T-cell (primary cell): ENCODE results near the gene IYD. TPM values are rescaled to one million over a fixed set of nuclear protein-coding genes. Genes with fewer than 3 reads are reported as not detected.

Experiments
- ATAC-seq, 4 experiments: fragments of 200-7000 bp in 3 of 4; fragments of 150-1000 bp in 1 of 4; cut with Tn5 transposase; replicated peaks in 1 of 4; 1 replicate in 3 of 4; 2 replicates in 1 of 4; pipeline ENCODE4 v1.10.0; 2021; ENCODE audit warnings: moderate library complexity in 3 of 4, mild to moderate bottlenecking in 2 of 4, moderate number of reproducible peaks in 1 of 4
- CTCF ChIA-PET, 2 donors: fragments of 300-600 bp; sonication (Branson Sonifier 250); formaldehyde crosslinking; loops; one replicate each; lab custom pipeline; 2022; ENCODE audit warnings: antibody characterized with exemption in 2 of 2; lab: Charles Lee
- POLR2A ChIA-PET, 2 donors: fragments of 300-600 bp; sonication (Branson Sonifier 250); formaldehyde crosslinking; loops; one replicate each; lab custom pipeline; 2022; ENCODE audit warnings: antibody characterized with exemption in 2 of 2; lab: Charles Lee
- DNase-seq, 35 experiments: peaks; one replicate each; pipeline versions ENCODE4 v3.0.0 to v3.0.0-alpha.2; 2013 to 2023
- H3K27ac ChIP-seq: one replicate; pipeline ENCODE4 v1.5.1; 2013; ENCODE audit warnings: low read length
- H3K27me3 ChIP-seq, 2 experiments: replicated peaks in 1 of 2; 1 replicate in 1 of 2; 2 replicates in 1 of 2; pipeline versions ENCODE4 v1.6.1 to v1.7.0; 2013; ENCODE audit warnings: low read length in 1 of 2, mixed read lengths in 1 of 2; ENCODE audit not compliant: control insufficient read depth in 2 of 2, insufficient read depth in 2 of 2; ENCODE audit errors: extremely low read depth in 1 of 2
- H3K36me3 ChIP-seq, 2 donors: 1 replicate in 1 of 2; 2 replicates in 1 of 2; pipeline versions ENCODE4 v1.6.1 to v1.7.0; 2013; ENCODE audit warnings: low read length in 1 of 2; ENCODE audit not compliant: control insufficient read depth in 2 of 2, insufficient read depth in 1 of 2; ENCODE audit errors: extremely low read depth in 1 of 2
- H3K4me1 ChIP-seq, 2 experiments: 1 replicate in 1 of 2; 2 replicates in 1 of 2; pipeline versions ENCODE4 v1.6.1 to v1.7.0; 2013; ENCODE audit warnings: low read length in 2 of 2, mixed read lengths in 1 of 2; ENCODE audit not compliant: insufficient read depth in 2 of 2, control insufficient read depth in 1 of 2; ENCODE audit errors: extremely low read depth in 1 of 2
- H3K4me3 ChIP-seq, 2 donors: 1 replicate in 1 of 2; 2 replicates in 1 of 2; pipeline versions ENCODE4 v1.5.1 to v1.7.0; 2013; ENCODE audit warnings: mild to moderate bottlenecking in 2 of 2, low read length in 1 of 2, moderate library complexity in 1 of 2; ENCODE audit not compliant: control insufficient read depth in 1 of 2; ENCODE audit errors: extremely low read depth in 1 of 2
- H3K9me3 ChIP-seq: 2 replicates; pipeline ENCODE4 v1.7.0; 2013
- H3K27ac Mint-ChIP-seq, 2 donors: one replicate each; pipeline ENCODE4 v1.8.0; 2020 to 2021; ENCODE audit warnings: mild to moderate bottlenecking in 2 of 2, mixed read lengths in 2 of 2
- H3K27me3 Mint-ChIP-seq, 2 donors: one replicate each; pipeline ENCODE4 v1.8.0; 2021 to 2022; ENCODE audit warnings: mixed read lengths in 2 of 2
- H3K36me3 Mint-ChIP-seq: one replicate; pipeline ENCODE4 v1.8.0; 2021; ENCODE audit warnings: mixed read lengths
- H3K4me1 Mint-ChIP-seq, 3 donors: one replicate each; pipeline ENCODE4 v1.8.0; 2020 to 2022; ENCODE audit warnings: mixed read lengths in 3 of 3, mild to moderate bottlenecking in 1 of 3
- H3K4me3 Mint-ChIP-seq, 3 donors: one replicate each; pipeline ENCODE4 v1.8.0; 2020 to 2022; ENCODE audit warnings: mild to moderate bottlenecking in 3 of 3, mixed read lengths in 3 of 3, moderate library complexity in 3 of 3
- H3K9me3 Mint-ChIP-seq, 3 donors: one replicate each; pipeline ENCODE4 v1.8.0; 2020 to 2022; ENCODE audit warnings: mixed read lengths in 3 of 3
- WGBS: methylation state at CpG from one replicate; pipeline ENCODE4 v1.1.5; 2013; ENCODE audit warnings: missing lambda C conversion rate; ENCODE audit not compliant: insufficient coverage; 5-methylcytosine and 5-hydroxymethylcytosine counted together
- total RNA-seq, 35 experiments: library from RNA in 6 of 35; stranded (reverse) in 6 of 35; fragments of 120-200 nt in 1 of 35; gene quantifications; one replicate each; pipeline versions ENCODE4 v1.2.1 to v1.2.4 and lab custom pipeline; 2013 to 2026

IYD gene
- total RNA-seq, 5 donors from 2014 or later (not counting 1 experiment from before 2014, with no cell fraction given), result not detected

- H3K36me3 Mint-ChIP-seq, result no peaks in the 10 kb centered on the region
- no peak overlapping the region for H3K27ac Mint-ChIP-seq
- DNase-seq (no peak), ATAC-seq (no peak)
- Histone ChIP-seq H3K4me3 (no peak overlapping the region), H3K27ac (no peak overlapping the region), H3K4me1 (no peaks in the 10 kb centered on the region), H3K36me3 (no peaks in the 10 kb centered on the region), H3K27me3 (peaks cover 0 to 6% of the 10 kb centered on the region in 2 experiments), H3K9me3 (no peaks in the 10 kb centered on the region)
- no peaks in the 10 kb centered on the region for H3K4me1 Mint-ChIP-seq
- no peak overlapping the region for H3K4me3 Mint-ChIP-seq
- peaks cover 7% of the 10 kb centered on the region in 2 donors for H3K27me3 Mint-ChIP-seq
- H3K9me3 Mint-ChIP-seq, result no peaks in the 10 kb centered on the region
- POLR2A ChIA-PET, result no interaction called here
- no CpG with 5 or more reads among the region's 2 CpGs for WGBS
- CTCF ChIA-PET, result no interaction called here
Observed at GRCh38 chr6:150346346-150346745, 22.5 kb upstream of the IYD start.

- Histone ChIP-seq H3K27me3 (peaks cover 0 to 6% of the 10 kb centered on the region in 2 experiments), H3K4me1 (no peaks in the 10 kb centered on the region), H3K4me3 (no peak overlapping the region), H3K27ac (no peak overlapping the region), H3K9me3 (no peaks in the 10 kb centered on the region), H3K36me3 (no peaks in the 10 kb centered on the region)
- DNase-seq (no peak), ATAC-seq (no peak)
- ChIA-PET POLR2A (no interaction called here), CTCF (no interaction called here)
- Mint-ChIP-seq H3K36me3 (no peaks in the 10 kb centered on the region), H3K9me3 (no peaks in the 10 kb centered on the region), H3K27ac (no peak overlapping the region), H3K27me3 (peaks cover 3 to 6% of the 10 kb centered on the region in 2 donors), H3K4me3 (no peak overlapping the region), H3K4me1 (no peaks in the 10 kb centered on the region)
- WGBS, result 79% methylated on average over 2 of the region's 5 CpGs
Observed at GRCh38 chr6:150347845-150348244, 21.0 kb upstream of the IYD start.

GRCh38 chr6:150349546-150349945, 19.3 kb upstream of the IYD start:
- H3K27ac Mint-ChIP-seq, result no peak overlapping the region
- no peak for ATAC-seq
- CTCF ChIA-PET, result interaction anchor here in 1 of 2 donors (0.6 kb wide), 1 partner anchor 17 kb away, joined by 3 read pairs; no protein-coding TSS in a partner anchor

DNA sequence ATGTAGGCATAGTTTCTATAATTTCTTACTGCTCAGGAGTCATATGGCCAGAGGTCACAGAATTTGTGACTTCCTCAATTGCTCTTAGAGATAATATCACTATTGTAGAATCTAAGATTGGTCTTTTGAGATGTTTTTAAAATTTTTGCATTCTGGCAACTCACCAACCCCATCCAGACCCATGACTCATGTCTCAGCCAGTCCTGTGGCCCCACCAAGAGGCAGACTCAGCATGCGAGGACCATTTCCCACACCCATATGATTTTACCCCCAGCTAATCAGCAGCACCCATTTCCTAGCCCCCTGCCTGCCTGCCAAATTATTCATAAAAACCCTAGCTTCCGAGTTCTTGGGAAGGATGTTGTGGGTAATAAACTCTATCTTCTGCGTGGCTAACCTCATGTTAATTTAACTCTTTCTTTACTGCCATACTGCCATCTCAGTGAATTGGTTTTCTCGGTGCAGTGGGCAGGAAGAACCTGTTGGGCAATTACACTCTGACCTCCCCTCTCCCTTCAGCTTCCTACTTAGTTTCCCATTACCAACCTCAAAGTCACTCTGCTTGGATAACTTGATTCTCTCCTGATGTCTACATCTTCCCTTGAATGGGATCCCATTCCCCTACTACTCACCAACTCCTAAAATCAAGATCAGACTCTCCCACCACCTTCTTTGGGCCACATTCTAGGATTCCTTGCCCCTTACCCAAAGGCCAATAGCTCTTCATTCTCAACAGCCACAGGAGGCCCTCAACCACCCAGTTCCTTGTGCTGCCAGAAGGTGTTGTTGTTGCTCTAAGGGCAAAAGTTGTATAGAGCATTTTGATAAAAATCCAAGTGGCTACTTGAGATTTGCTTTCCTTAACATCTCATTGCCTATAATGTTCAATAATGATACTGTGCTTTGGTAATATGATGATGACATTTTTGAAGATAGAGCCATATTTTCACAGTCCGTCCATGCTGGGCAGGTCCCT, 16.2 kb upstream of the IYD start:
- POLR2A ChIA-PET, result no interaction called here
- 25% methylated on average over 1 of the region's 5 CpGs for WGBS

More at GRCh38 chr6:150349546-150349945, 19.3 kb upstream of the IYD start:
- Mint-ChIP-seq H3K4me3 (no peak overlapping the region), H3K27me3 (peaks cover 3 to 4% of the 10 kb centered on the region in 2 donors), H3K4me1 (no peaks in the 10 kb centered on the region), H3K36me3 (no peaks in the 10 kb centered on the region), H3K9me3 (no peaks in the 10 kb centered on the region)
- no peak overlapping the region for H3K4me3 ChIP-seq
- H3K27me3 ChIP-seq, result peaks cover 0 to 6% of the 10 kb centered on the region in 2 experiments
- POLR2A ChIA-PET, result no interaction called here
- DNase-seq, result no peak
- no peaks in the 10 kb centered on the region for H3K9me3 ChIP-seq
- no peaks in the 10 kb centered on the region for H3K4me1 ChIP-seq
- H3K27ac ChIP-seq, result no peak overlapping the region
- no peaks in the 10 kb centered on the region for H3K36me3 ChIP-seq
- WGBS, result no CpG with 5 or more reads among the region's 4 CpGs

DNA sequence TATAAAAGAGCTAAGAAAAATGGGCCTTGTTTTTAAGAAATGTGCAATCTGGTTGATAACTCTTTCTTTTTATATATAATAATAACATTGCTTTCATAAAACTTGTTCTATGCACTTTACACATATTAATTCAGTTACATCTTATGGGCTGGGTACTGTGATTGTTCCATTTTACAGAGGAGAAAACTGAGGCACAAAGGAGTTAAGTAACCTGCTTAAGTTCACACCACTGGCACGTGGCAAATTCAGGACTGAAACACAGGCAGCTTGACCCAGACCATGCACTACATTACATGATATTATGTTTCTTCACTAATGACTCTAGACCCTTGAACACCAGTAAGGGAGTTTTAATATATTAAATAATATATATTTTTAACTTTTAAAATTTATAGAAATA, 15.4 kb upstream of the IYD start:
- no peak overlapping the region for H3K27ac ChIP-seq
- no peaks in the 10 kb centered on the region for H3K9me3 Mint-ChIP-seq
- no peak for DNase-seq
- ATAC-seq, result no peak
- H3K4me3 Mint-ChIP-seq, result no peak overlapping the region
- no peaks in the 10 kb centered on the region for H3K9me3 ChIP-seq
- H3K27me3 ChIP-seq, result peaks cover 0 to 10% of the 10 kb centered on the region in 2 experiments
- CTCF ChIA-PET, result no interaction called here
- H3K4me1 ChIP-seq, result no peaks in the 10 kb centered on the region
- no peaks in the 10 kb centered on the region for H3K36me3 ChIP-seq
- no peak overlapping the region for H3K27ac Mint-ChIP-seq
- WGBS, result no CpG with 5 or more reads among the region's 1 CpG
- POLR2A ChIA-PET, result no interaction called here
- H3K4me3 ChIP-seq, result no peak overlapping the region
- H3K27me3 Mint-ChIP-seq, result peaks cover 0 to 11% of the 10 kb centered on the region in 2 donors
- H3K36me3 Mint-ChIP-seq, result no peaks in the 10 kb centered on the region
- no peaks in the 10 kb centered on the region for H3K4me1 Mint-ChIP-seq

More for the DNA sequence above, 16.2 kb upstream of the IYD start:
- Histone ChIP-seq H3K4me3 (no peak overlapping the region), H3K36me3 (no peaks in the 10 kb centered on the region), H3K27me3 (peaks cover 0 to 10% of the 10 kb centered on the region in 2 experiments), H3K27ac (no peak overlapping the region), H3K9me3 (no peaks in the 10 kb centered on the region), H3K4me1 (no peaks in the 10 kb centered on the region)
- ATAC-seq (no peak), DNase-seq (no peak)
- Mint-ChIP-seq H3K36me3 (no peaks in the 10 kb centered on the region), H3K27ac (no peak overlapping the region), H3K4me3 (no peak overlapping the region), H3K27me3 (peaks cover 0 to 10% of the 10 kb centered on the region in 2 donors), H3K9me3 (no peaks in the 10 kb centered on the region), H3K4me1 (no peaks in the 10 kb centered on the region)
- CTCF ChIA-PET, result no interaction called here

DNA sequence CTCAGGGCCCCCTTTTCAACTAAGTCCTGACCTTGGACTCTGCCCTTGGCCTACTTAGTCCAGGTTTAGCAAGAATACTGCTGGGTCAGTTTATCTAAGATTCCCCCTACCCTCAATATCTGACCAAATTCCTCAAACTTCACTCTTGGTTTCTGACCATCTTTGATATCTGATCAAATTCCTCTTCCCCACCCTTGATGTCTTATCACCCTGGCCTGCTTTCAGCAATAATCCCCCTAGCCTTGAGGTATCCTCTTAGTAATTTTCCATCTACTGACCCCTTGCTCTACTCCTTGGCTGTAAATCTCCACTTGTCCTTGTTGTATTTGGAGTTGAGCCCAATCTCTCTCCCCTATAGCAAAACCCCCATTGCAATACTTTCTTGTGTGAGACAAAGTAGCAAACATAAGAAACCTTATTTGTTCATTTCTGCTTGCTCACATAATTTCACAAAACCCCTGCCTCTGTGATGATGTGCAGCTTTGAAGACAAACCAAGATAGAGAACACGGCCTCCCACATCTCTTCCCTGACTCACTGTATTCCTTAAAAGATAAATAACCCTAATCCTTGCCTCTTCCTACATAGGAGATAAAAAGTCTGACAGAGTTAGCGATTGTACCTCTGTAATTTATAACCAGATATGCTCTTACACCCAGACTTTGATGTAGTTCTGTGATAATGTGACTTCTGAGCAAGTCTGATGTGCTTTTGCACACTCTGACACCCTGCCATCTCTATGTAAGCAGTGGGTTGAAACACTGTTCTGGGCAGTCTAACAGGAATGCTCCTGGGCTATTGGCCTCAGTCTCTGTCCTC, 13.8 kb upstream of the IYD start:
- Mint-ChIP-seq H3K36me3 (no peaks in the 10 kb centered on the region), H3K27ac (no peak overlapping the region), H3K9me3 (no peaks in the 10 kb centered on the region), H3K27me3 (peaks cover 0 to 10% of the 10 kb centered on the region in 2 donors), H3K4me3 (no peak overlapping the region), H3K4me1 (no peaks in the 10 kb centered on the region)
- Histone ChIP-seq H3K36me3 (no peaks in the 10 kb centered on the region), H3K27ac (no peak overlapping the region), H3K27me3 (peaks cover 0 to 6% of the 10 kb centered on the region in 2 experiments), H3K9me3 (no peaks in the 10 kb centered on the region), H3K4me1 (no peaks in the 10 kb centered on the region), H3K4me3 (no peak overlapping the region)
- ChIA-PET POLR2A (no interaction called here), CTCF (interaction anchor here in 1 of 2 donors (0.8 kb wide), 1 partner anchor 37 kb away, joined by 3 read pairs; no protein-coding TSS in a partner anchor)
- no CpG with 5 or more reads among the region's 2 CpGs for WGBS
- ATAC-seq, result no peak
- DNase-seq, result no peak
